ENCODE measurements around the gene WAPL. TPM values are rescaled to one million over a fixed set of nuclear protein-coding genes. Genes with fewer than 3 reads are reported as not detected.

Gene WAPL
- total RNA-seq, 2 donors from 2014 or later: 29.6 to 46.8 TPM

- Histone ChIP-seq H3K4me3 (no peak overlapping the region), H3K9me3 (no peaks in the 10 kb centered on the region), H3K27ac (no peak overlapping the region), H3K36me3 (no peaks in the 10 kb centered on the region), H3K4me1 (replicated peaks) (no peaks in the 10 kb centered on the region), H3K27me3 (replicated peaks; ENCODE audit: insufficient read depth) (no peaks in the 10 kb centered on the region)
- no peak for DNase-seq (ENCODE audit: low spot score)
- no peak for TF ChIP-seq POLR2AphosphoS5 (IDR thresholded peaks at IDR 0.05)
- no peak for TF ChIP-seq POLR2A (IDR thresholded peaks at IDR 0.05)
- no peak for TF ChIP-seq CTCF (IDR thresholded peaks at IDR 0.05)
- 77% methylated on average over 2 of the region's 2 CpGs for WGBS
- intact Hi-C loops (cut with DNase I): no loop called here
These were observed 102.5 kb downstream of the WAPL start for GRCh38 chr10:86419101-86419500.

GRCh38 chr10:86415583-86415982 lies 106.0 kb downstream of the WAPL start:
- H3K27me3 ChIP-seq (replicated peaks; ENCODE audit: insufficient read depth): no peaks in the 10 kb centered on the region
- DNase-seq (ENCODE audit: low spot score): no peak
- H3K4me1 ChIP-seq (replicated peaks): no peaks in the 10 kb centered on the region
- H3K27ac ChIP-seq: no peak overlapping the region
- intact Hi-C loops (cut with DNase I): no loop called here
- H3K4me3 ChIP-seq: no peak overlapping the region
- WGBS: 60% methylated on average over 5 of the region's 5 CpGs
- H3K9me3 ChIP-seq: no peaks in the 10 kb centered on the region
- TF ChIP-seq POLR2A (IDR thresholded peaks at IDR 0.05): no peak
- no peaks in the 10 kb centered on the region for H3K36me3 ChIP-seq

DNA sequence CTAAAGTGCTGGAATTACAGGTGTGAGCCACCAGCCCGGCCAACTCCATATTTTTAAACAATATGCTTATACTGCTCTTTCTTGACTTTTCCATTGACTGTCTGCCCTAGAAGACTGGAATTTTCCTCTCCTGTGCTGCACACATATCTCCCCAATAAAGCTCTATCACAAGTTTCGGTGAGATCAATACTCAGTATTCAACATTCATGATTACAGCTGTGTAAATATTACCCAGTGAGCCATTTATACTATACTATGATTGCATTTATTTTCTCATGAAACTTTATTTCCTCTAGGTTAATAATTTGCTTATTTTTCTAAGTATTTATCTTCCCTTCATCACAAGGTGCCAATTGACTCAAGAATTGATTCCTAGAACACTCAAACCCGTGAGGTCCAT lies 106.5 kb downstream of the WAPL start:
- Histone ChIP-seq H3K27me3 (replicated peaks; ENCODE audit: insufficient read depth) (no peaks in the 10 kb centered on the region), H3K9me3 (no peaks in the 10 kb centered on the region), H3K4me1 (replicated peaks) (no peaks in the 10 kb centered on the region), H3K4me3 (no peak overlapping the region), H3K36me3 (no peaks in the 10 kb centered on the region), H3K27ac (no peak overlapping the region)
- no peak for DNase-seq (ENCODE audit: low spot score)
- TF ChIP-seq POLR2A (IDR thresholded peaks at IDR 0.05) (no peak), POLR2AphosphoS5 (IDR thresholded peaks at IDR 0.05) (no peak), CTCF (IDR thresholded peaks at IDR 0.05) (no peak)
- WGBS: 84% methylated on average over 3 of the region's 3 CpGs
- intact Hi-C loops (cut with DNase I): no loop called here

DNA sequence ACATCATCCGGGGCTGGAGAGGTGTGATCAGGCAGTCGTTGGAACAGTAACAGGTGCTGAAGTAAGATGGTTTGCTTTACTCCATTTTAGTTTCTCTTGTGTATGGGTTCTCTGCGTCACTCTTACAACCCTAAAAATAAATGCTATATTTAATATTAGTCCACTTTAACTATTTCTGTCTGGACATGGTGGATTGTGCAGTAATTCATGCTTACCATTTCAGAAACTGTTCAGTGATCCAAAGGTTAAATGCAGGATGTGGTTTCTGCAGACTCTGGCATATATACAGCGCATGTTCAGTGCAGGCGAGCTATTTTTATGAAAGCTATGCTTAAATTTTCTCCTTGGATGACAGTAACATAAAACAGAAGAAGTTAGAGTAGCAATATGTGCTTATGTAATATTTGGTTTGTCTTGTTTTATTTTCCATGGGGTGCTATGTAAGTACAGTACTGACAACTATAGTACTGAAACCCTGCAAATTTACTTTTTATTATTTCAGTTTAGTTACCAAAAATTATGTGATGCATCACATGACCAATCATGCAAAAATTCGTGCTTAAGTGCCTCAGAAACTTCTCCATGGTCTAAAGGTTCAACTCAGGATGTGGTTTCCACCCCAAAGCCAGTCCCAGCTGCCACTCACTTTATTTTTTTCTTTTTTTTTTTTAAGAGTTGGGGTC lies 108.4 kb downstream of the WAPL start:
- WGBS: 68% methylated on average over 6 of the region's 6 CpGs
- DNase-seq (ENCODE audit: low spot score): no peak
- intact Hi-C loops (cut with DNase I): no loop called here

GRCh38 chr10:86411852-86412560 lies 109.6 kb downstream of the WAPL start:
- 81% methylated on average over 6 of the region's 6 CpGs for whole genome bisulfite sequencing

More for the DNA sequence above, 108.4 kb downstream of the WAPL start:
- Histone ChIP-seq H3K4me3 (no peak overlapping the region), H3K9me3 (no peaks in the 10 kb centered on the region), H3K27me3 (replicated peaks; ENCODE audit: insufficient read depth) (no peaks in the 10 kb centered on the region), H3K27ac (no peak overlapping the region), H3K36me3 (no peaks in the 10 kb centered on the region), H3K4me1 (replicated peaks) (no peaks in the 10 kb centered on the region)
- no peak for TF ChIP-seq CTCF (IDR thresholded peaks at IDR 0.05)
- TF ChIP-seq POLR2AphosphoS5 (IDR thresholded peaks at IDR 0.05): no peak
- TF ChIP-seq POLR2A (IDR thresholded peaks at IDR 0.05): no peak

More at GRCh38 chr10:86411852-86412560, 109.6 kb downstream of the WAPL start:
- Histone ChIP-seq H3K4me3 (no peak overlapping the region), H3K4me1 (replicated peaks) (no peaks in the 10 kb centered on the region), H3K27me3 (replicated peaks; ENCODE audit: insufficient read depth) (no peaks in the 10 kb centered on the region), H3K36me3 (no peaks in the 10 kb centered on the region), H3K9me3 (no peaks in the 10 kb centered on the region), H3K27ac (no peak overlapping the region)
- intact Hi-C loops (cut with DNase I): no loop called here
- TF ChIP-seq POLR2A (IDR thresholded peaks at IDR 0.05) (no peak), POLR2AphosphoS5 (IDR thresholded peaks at IDR 0.05) (no peak), CTCF (IDR thresholded peaks at IDR 0.05) (no peak)
- no peak for DNase-seq (ENCODE audit: low spot score)

Measured in prostate gland (tissue), 2 donors.